Thyroid gland (tissue), 4 donors: ENCODE data around the gene RHBDD1.

Experiments used
- POLR2A ChIP-seq, 2 donors: fragments of 450-650 bp; IDR thresholded peaks; one replicate each; pipeline ENCODE4 v1.6.1; 2017; ENCODE audit warnings: antibody characterized with exemption in 2 of 2, mild to moderate bottlenecking in 2 of 2, moderate library complexity in 1 of 2
- TF ChIP-seq, protein P1 (sequence below), 6 experiments: fragments of 200-600 bp in 3 of 6; fragments of 450-650 bp in 3 of 6; sonication (generic) in 3 of 6; IDR thresholded peaks; one replicate each; pipeline ENCODE4 v1.5.1; 2016 to 2019; ENCODE audit warnings: antibody characterized with exemption in 6 of 6, mild to moderate bottlenecking in 2 of 6, inconsistent platforms in 1 of 6, moderate library complexity in 1 of 6

DNA sequence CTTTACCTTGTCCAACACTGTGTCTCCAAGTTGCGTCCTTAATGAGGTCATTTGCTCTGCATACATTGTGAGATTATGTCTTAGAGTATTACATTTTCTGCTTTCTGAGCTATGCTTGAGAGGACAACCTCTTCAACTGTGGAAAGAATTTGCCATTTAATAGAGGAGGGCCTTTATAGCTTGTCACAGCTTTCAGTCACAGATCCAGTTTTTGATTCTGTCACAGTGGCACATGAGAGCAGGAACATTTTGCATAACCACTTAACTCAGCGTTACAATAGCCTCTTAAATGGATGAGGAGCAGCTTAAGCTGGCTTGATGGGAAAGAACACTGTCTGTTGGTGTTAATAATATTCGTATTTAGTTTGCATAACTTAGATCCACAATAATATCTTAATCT is 63.0 kb downstream of the RHBDD1 start:
- TF ChIP-seq, protein P1, sequence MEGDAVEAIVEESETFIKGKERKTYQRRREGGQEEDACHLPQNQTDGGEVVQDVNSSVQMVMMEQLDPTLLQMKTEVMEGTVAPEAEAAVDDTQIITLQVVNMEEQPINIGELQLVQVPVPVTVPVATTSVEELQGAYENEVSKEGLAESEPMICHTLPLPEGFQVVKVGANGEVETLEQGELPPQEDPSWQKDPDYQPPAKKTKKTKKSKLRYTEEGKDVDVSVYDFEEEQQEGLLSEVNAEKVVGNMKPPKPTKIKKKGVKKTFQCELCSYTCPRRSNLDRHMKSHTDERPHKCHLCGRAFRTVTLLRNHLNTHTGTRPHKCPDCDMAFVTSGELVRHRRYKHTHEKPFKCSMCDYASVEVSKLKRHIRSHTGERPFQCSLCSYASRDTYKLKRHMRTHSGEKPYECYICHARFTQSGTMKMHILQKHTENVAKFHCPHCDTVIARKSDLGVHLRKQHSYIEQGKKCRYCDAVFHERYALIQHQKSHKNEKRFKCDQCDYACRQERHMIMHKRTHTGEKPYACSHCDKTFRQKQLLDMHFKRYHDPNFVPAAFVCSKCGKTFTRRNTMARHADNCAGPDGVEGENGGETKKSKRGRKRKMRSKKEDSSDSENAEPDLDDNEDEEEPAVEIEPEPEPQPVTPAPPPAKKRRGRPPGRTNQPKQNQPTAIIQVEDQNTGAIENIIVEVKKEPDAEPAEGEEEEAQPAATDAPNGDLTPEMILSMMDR (IDR thresholded peaks at IDR 0.05) = no peak
- TF ChIP-seq POLR2A (IDR thresholded peaks at IDR 0.05) = no peak
